Body of pancreas (tissue), 4 donors: Measurements from ENCODE around the gene MTA1. TPM values are rescaled to one million over a fixed set of nuclear protein-coding genes. Genes with fewer than 3 reads are reported as not detected.

Experiments
- ATAC-seq: fragments of 150-250 bp; one replicate; pipeline ENCODE4 v1.9.1; 2016
- DNase-seq, 4 donors: peaks; one replicate each; pipeline ENCODE4 v3.0.0-alpha.2; 2019
- H3K27ac ChIP-seq, 4 donors: fragments of 200-600 bp; sonication (generic); 1 replicate in 3 of 4; 2 replicates in 1 of 4; pipeline versions ENCODE4 v1.5.1 to v1.6.1; 2016 to 2019; ENCODE audit warnings: mild to moderate bottlenecking in 1 of 4, mixed read lengths in 1 of 4, moderate library complexity in 1 of 4
- H3K27me3 ChIP-seq, 2 donors: fragments of 200-600 bp; sonication (generic); one replicate each; pipeline ENCODE4 v1.6.0; 2016; ENCODE audit warnings: mild to moderate bottlenecking in 1 of 2
- H3K36me3 ChIP-seq, 2 donors: fragments of 200-600 bp; sonication (generic); replicated peaks in 1 of 2; 2 replicates each; pipeline ENCODE4 v1.5.1; 2016; ENCODE audit warnings: low read depth in 2 of 2; ENCODE audit not compliant: insufficient read depth in 1 of 2
- H3K4me1 ChIP-seq: fragments of 200-600 bp; sonication (generic); one replicate; pipeline ENCODE4 v1.6.0; 2016
- H3K4me3 ChIP-seq, 2 donors: fragments of 200-600 bp; sonication (generic); 1 replicate in 1 of 2; 2 replicates in 1 of 2; pipeline ENCODE4 v1.5.1; 2016 to 2019
- H3K9me3 ChIP-seq, 3 donors: fragments of 200-600 bp; sonication (generic); 1 replicate in 2 of 3; 2 replicates in 1 of 3; pipeline ENCODE4 v1.5.1; 2016
- CTCF ChIP-seq, 7 experiments: fragments of 450-650 bp in 4 of 7; fragments of 200-600 bp in 3 of 7; sonication (generic) in 3 of 7; IDR thresholded peaks; one replicate each; pipeline ENCODE4 v1.5.1; 2016 to 2019; ENCODE audit warnings: antibody characterized with exemption in 7 of 7
- POLR2A ChIP-seq, 3 donors: fragments of 450-650 bp; IDR thresholded peaks; one replicate each; pipeline ENCODE4 v1.6.1; 2016; ENCODE audit warnings: antibody characterized with exemption in 3 of 3, mild to moderate bottlenecking in 2 of 3
- WGBS, 2 donors: methylation state at CpG; one replicate each; pipeline ENCODE4 v1.1.5; 2017; 5-methylcytosine and 5-hydroxymethylcytosine counted together
- intact Hi-C: fragments of 100-400 bp; cut with DNase I; formaldehyde crosslinking; loops from one replicate; pipeline ENCODE4 v1.15.1; 2023
- total RNA-seq, 2 donors: library from RNA; depleted of rRNA; stranded (reverse); fragments of >200 nt; gene quantifications; one replicate each; pipeline ENCODE4 v1.1.0, GENCODE V29; 2016

The MTA1 gene
- total RNA-seq, 2 donors from 2014 or later, result 69.8 to 92.6 TPM

GRCh38 chr14:105453847-105454246, 34.2 kb downstream of the MTA1 start:
- ATAC-seq, result no peak
- WGBS, 2 donors, result 89 to 96% methylated on average over 10 to 14 of the region's 14 CpGs
- Histone ChIP-seq H3K4me3 (no peak overlapping the region), H3K9me3 (no peaks in the 10 kb centered on the region), H3K27me3 (no peaks in the 10 kb centered on the region), H3K4me1 (peaks cover 5% of the 10 kb centered on the region), H3K27ac (no peak overlapping the region), H3K36me3 (peaks cover 0 to 7% of the 10 kb centered on the region in 2 donors)
- no peak for DNase-seq
- TF ChIP-seq CTCF (IDR thresholded peaks at IDR 0.05), result no peak
- TF ChIP-seq POLR2A (IDR thresholded peaks at IDR 0.05), result no peak
- intact Hi-C loops, result no loop called here

- Histone ChIP-seq H3K4me3 (no peak overlapping the region), H3K27ac (no peak overlapping the region), H3K27me3 (no peaks in the 10 kb centered on the region), H3K9me3 (no peaks in the 10 kb centered on the region), H3K36me3 (peaks cover 0 to 7% of the 10 kb centered on the region in 2 donors), H3K4me1 (no peaks in the 10 kb centered on the region)
- TF ChIP-seq CTCF (IDR thresholded peaks at IDR 0.05), result no peak
- TF ChIP-seq POLR2A (IDR thresholded peaks at IDR 0.05), result no peak
- ATAC-seq (no peak), DNase-seq (no peak)
- 91 to 92% methylated on average over 7 to 22 of the region's 22 CpGs for WGBS, 2 donors
- intact Hi-C loops, result no loop called here
Measured at GRCh38 chr14:105455086-105455640, 35.5 kb downstream of the MTA1 start.

- H3K27me3 ChIP-seq, result no peaks in the 10 kb centered on the region
- no peaks in the 10 kb centered on the region for H3K9me3 ChIP-seq
- peaks cover 0 to 10% of the 10 kb centered on the region in 2 donors for H3K36me3 ChIP-seq
- TF ChIP-seq CTCF (IDR thresholded peaks at IDR 0.05) (no peak), POLR2A (IDR thresholded peaks at IDR 0.05) (no peak)
- intact Hi-C loops, result no loop called here
- no peaks in the 10 kb centered on the region for H3K4me1 ChIP-seq
- DNase-seq (no peak), ATAC-seq (peak; percentile 27)
- 81 to 89% methylated on average over 6 to 22 of the region's 22 CpGs for WGBS, 2 donors
- H3K4me3 ChIP-seq, result no peak overlapping the region
- no peak overlapping the region for H3K27ac ChIP-seq
Measured at GRCh38 chr14:105455766-105456660, 36.4 kb downstream of the MTA1 start.

- no peak for TF ChIP-seq POLR2A (IDR thresholded peaks at IDR 0.05)
- TF ChIP-seq CTCF (IDR thresholded peaks at IDR 0.05), result no peak
- intact Hi-C loops, result no loop called here
- no peak overlapping the region for H3K4me3 ChIP-seq
- H3K9me3 ChIP-seq, result no peaks in the 10 kb centered on the region
- H3K27me3 ChIP-seq, result no peaks in the 10 kb centered on the region
- DNase-seq (no peak), ATAC-seq (no peak)
- no peaks in the 10 kb centered on the region for H3K4me1 ChIP-seq
- 83 to 85% methylated on average over 10 to 21 of the region's 22 CpGs for WGBS, 2 donors
- H3K36me3 ChIP-seq, result peaks cover 0 to 11% of the 10 kb centered on the region in 2 donors
- no peak overlapping the region for H3K27ac ChIP-seq
Measured at GRCh38 chr14:105456736-105457617, 37.4 kb downstream of the MTA1 start.
